ENCODE measurements around the gene POLR1D.
A peak's percentile ranks its signal among the peaks of the same experiment; 100 is the strongest.

Gene POLR1D

DNA sequence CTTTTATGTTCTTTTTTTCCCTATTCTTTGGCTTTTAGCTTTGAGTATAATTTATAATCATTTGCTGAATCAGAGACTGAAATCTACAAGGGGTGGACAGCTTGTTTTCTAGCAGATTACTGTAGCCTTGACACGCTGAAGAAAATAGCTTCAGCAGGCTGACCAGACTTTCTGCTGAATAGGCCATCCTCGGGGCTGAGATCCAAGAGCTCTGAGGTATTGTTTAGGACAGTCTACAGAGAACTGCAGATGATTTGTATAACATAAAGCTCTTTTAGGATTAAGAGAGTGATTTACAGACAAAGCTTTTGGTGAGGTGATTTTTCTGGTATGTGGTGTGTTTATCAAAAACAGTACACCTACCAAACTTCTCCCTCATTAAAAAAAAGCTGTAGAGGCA is 16.8 kb downstream of the POLR1D start:
- TF ChIP-seq MYC (IDR thresholded peaks at IDR 0.05; ENCODE audit: low read depth, low read length) (no peak), MAX (IDR thresholded peaks at IDR 0.05; ENCODE audit: low read depth, low read length) (no peak), POLR2A (IDR thresholded peaks at IDR 0.05; ENCODE audit: extremely low read depth, insufficient read length) (no peak), CTCF (IDR thresholded peaks at IDR 0.05; ENCODE audit: low read depth, low read length) (no peak)

DNA sequence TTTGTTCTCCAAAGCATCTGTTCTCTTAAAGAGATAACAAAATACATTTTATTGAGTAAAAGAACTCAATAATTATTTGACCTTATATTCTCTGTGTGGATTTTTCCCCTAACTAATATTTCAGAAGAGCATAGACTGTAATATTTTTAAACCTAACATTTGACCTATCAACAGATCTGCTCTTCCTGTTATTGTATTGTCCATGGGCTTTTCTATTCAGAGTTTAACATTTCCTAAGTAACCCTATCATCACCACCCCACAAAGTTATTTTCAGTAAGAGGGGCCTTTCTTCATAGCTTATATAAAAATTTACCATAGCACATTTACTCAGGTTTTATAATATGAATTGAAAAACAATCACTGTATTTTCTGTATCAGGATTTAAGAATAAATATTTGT is 17.5 kb downstream of the POLR1D start:
- TF ChIP-seq POLR2A (IDR thresholded peaks at IDR 0.05; ENCODE audit: extremely low read depth, insufficient read length) (no peak), MYC (IDR thresholded peaks at IDR 0.05; ENCODE audit: low read depth, low read length) (no peak), CTCF (IDR thresholded peaks at IDR 0.05; ENCODE audit: low read depth, low read length) (no peak), MAX (IDR thresholded peaks at IDR 0.05; ENCODE audit: low read depth, low read length) (no peak)
- no peak overlapping the region for H3K4me3 ChIP-seq (ENCODE audit: low read depth, low read length)
- DNase-seq (ENCODE audit: low read depth), result no peak

More for the DNA sequence above, 16.8 kb downstream of the POLR1D start:
- DNase-seq (ENCODE audit: low read depth), result no peak
- H3K4me3 ChIP-seq (ENCODE audit: low read depth, low read length), result no peak overlapping the region

DNA sequence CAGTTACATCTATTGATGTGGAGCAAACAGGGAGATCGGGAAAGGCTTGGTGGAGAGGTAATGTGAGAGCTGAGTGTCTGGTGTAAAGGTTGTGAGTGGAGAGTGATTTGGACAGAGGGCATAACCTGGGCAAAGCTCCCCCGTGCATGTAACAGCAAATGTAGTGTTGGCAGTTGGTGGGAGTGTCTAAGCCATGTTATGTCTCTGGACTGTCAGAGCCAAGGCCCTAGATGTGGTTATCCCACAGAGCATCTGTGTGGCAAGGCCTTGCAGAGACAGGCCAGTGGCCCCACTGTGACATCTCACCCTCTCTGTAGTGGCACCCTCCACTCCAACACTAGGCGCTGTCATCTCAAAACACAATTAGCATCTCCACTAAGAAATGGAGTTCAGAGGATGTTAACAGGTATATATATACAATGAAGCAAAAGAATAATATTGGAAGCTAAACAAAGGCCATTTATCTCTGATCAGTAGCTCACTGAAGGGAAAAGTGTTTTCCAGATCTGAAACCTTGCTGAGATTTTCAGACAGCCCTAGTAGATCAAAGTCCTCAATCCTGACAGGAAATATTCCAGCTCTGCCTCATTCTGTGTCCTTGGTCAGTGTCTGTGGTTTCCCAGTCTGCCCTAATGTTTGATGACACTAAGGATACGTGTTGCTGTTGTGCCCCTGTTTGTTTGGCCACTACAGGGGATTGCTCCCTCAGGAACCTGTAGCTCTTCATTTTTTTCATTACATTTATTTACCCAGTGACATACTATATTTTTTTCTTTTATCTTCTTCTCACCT is 20.2 kb downstream of the POLR1D start:
- DNase-seq (ENCODE audit: low read depth), result no peak
- no peak overlapping the region for H3K4me3 ChIP-seq (ENCODE audit: low read depth, low read length)
- TF ChIP-seq POLR2A (IDR thresholded peaks at IDR 0.05; ENCODE audit: extremely low read depth, insufficient read length) (no peak), MYC (IDR thresholded peaks at IDR 0.05; ENCODE audit: low read depth, low read length) (no peak), MAX (IDR thresholded peaks at IDR 0.05; ENCODE audit: low read depth, low read length) (no peak), CTCF (IDR thresholded peaks at IDR 0.05; ENCODE audit: low read depth, low read length) (no peak)

DNA sequence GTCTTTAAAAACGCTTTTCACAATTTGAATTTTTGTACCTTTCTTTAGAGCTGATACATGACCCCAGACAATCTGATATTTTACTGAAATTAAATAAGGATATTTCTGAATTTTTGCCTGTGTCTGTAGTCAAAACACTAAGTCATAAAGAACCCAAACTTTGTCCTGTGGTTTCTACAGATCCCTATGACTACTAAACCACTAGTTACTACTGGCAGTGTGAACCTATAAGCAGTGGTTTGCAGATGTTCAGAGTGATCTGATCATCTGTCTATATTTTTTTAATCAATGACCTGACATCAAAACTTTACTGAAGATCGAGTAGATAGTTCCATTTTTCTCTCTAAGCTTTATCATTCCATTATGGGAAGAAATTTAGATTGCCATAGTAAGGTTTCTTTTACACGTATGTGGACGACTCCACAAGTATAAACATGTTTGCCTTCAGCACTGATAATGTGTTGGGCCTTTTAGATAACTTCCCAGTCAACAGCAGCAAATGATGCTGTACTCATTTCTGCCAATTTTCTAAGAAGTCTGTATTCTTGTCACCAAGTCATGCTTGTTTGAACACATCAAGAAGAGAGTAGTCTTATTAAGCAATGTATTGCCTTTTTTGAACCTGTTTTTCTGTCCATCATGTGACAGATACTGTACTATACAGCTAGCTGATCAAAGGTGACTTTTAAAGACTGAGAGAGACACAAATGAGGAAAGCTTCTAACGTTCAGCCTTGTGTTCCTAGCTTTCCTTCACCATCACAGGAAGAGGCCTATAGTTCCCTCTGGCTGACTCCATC is 21.8 kb downstream of the POLR1D start:
- TF ChIP-seq MAX (IDR thresholded peaks at IDR 0.05; ENCODE audit: low read depth, low read length) (no peak), POLR2A (IDR thresholded peaks at IDR 0.05; ENCODE audit: extremely low read depth, insufficient read length) (no peak), MYC (IDR thresholded peaks at IDR 0.05; ENCODE audit: low read depth, low read length) (no peak), CTCF (IDR thresholded peaks at IDR 0.05; ENCODE audit: low read depth, low read length) (no peak)
- no peak overlapping the region for H3K4me3 ChIP-seq (ENCODE audit: low read depth, low read length)
- no peak for DNase-seq (ENCODE audit: low read depth)

- TF ChIP-seq POLR2A (IDR thresholded peaks at IDR 0.05; ENCODE audit: extremely low read depth, insufficient read length), result no peak
- no peak for TF ChIP-seq MAX (IDR thresholded peaks at IDR 0.05; ENCODE audit: low read depth, low read length)
- no peak for TF ChIP-seq MYC (IDR thresholded peaks at IDR 0.05; ENCODE audit: low read depth, low read length)
- TF ChIP-seq CTCF (IDR thresholded peaks at IDR 0.05; ENCODE audit: low read depth, low read length), result no peak
- peak; percentile 15 for DNase-seq (ENCODE audit: low read depth)
- H3K4me3 ChIP-seq (ENCODE audit: low read depth, low read length), result no peak overlapping the region
Measured at GRCh38 chr13:27644302-27644701, 22.6 kb downstream of the POLR1D start.

All from NB4 (cell line).